H1 (cell line): Measurements from ENCODE around the gene PRDM15.

ENCODE experiments used
- BRCA1 ChIP-seq: IDR thresholded peaks from 2 replicates; pipeline ENCODE4 v1.6.1; 2012; ENCODE audit warnings: low read depth, low read length, improper control_type of control experiment
- CHD2 ChIP-seq: IDR thresholded peaks from 2 replicates; pipeline ENCODE4 v1.6.1; 2012; ENCODE audit warnings: low read length, improper control_type of control experiment
- EZH2 ChIP-seq: fragments of 200-600 bp; sonication (generic); IDR thresholded peaks from 2 replicates; pipeline ENCODE4 v1.7.1; 2012; ENCODE audit warnings: low read depth, mild to moderate bottlenecking, moderate library complexity, low read length, inconsistent platforms; ENCODE audit not compliant: severe bottlenecking
- HDAC6 ChIP-seq: IDR thresholded peaks from one replicate; pipeline ENCODE4 v1.7.1; 2012; ENCODE audit warnings: low read depth, mild to moderate bottlenecking, inconsistent platforms, low read length, moderate library complexity
- NRF1 ChIP-seq: IDR thresholded peaks from 2 replicates; pipeline ENCODE4 v1.6.1; 2011; ENCODE audit warnings: mild to moderate bottlenecking, low read depth, low read length, improper control_type of control experiment
- POLR2A ChIP-seq, 2 experiments: IDR thresholded peaks; 1 replicate in 1 of 2; 2 replicates in 1 of 2; pipeline ENCODE4 v1.6.1; 2011; ENCODE audit warnings: low read depth in 2 of 2, low read length in 2 of 2, mild to moderate bottlenecking in 2 of 2; ENCODE audit errors: control extremely low read depth in 1 of 2
- POLR2AphosphoS5 ChIP-seq: IDR thresholded peaks from 2 replicates; pipeline ENCODE4 v1.6.1; 2011; ENCODE audit warnings: low read depth, low read length
- RAD21 ChIP-seq, 2 experiments: IDR thresholded peaks in 1 of 2; conservative IDR thresholded peaks in 1 of 2; 2 replicates each; pipeline ENCODE4 v1.6.1; 2011; ENCODE audit warnings: low read depth in 2 of 2, low read length in 2 of 2, improper control_type of control experiment in 1 of 2, inconsistent platforms in 1 of 2, mild to moderate bottlenecking in 1 of 2, moderate library complexity in 1 of 2
- SP1 ChIP-seq: IDR thresholded peaks from 2 replicates; pipeline ENCODE4 v1.6.1; 2011; ENCODE audit warnings: low read depth, low read length
- TAF1 ChIP-seq: IDR thresholded peaks from 2 replicates; pipeline ENCODE4 v1.6.1; 2011; ENCODE audit warnings: mild to moderate bottlenecking, low read depth, low read length
- YY1 ChIP-seq: IDR thresholded peaks from 2 replicates; pipeline ENCODE4 v1.6.1; 2011; ENCODE audit warnings: low read depth, mild to moderate bottlenecking, low read length
- ZNF274 ChIP-seq: IDR thresholded peaks from 2 replicates; pipeline ENCODE4 v1.7.0; 2012; ENCODE audit warnings: low read length, borderline replicate concordance; ENCODE audit errors: extremely low read depth
- TF ChIP-seq, protein P1 (sequence below), 3 experiments: IDR thresholded peaks; 1 replicate in 2 of 3; 2 replicates in 1 of 3; pipeline versions ENCODE4 v1.5.1 to v1.6.1; 2011; ENCODE audit warnings: low read length in 3 of 3, mild to moderate bottlenecking in 3 of 3, inconsistent platforms in 2 of 3, low read depth in 1 of 3, moderate library complexity in 1 of 3; ENCODE audit not compliant: insufficient read depth in 1 of 3; ENCODE audit errors: control extremely low read depth in 1 of 3
- TF ChIP-seq, protein P2 (sequence below): IDR thresholded peaks from 2 replicates; pipeline ENCODE4 v1.6.1; 2011; ENCODE audit warnings: low read length, improper control_type of control experiment

DNA sequence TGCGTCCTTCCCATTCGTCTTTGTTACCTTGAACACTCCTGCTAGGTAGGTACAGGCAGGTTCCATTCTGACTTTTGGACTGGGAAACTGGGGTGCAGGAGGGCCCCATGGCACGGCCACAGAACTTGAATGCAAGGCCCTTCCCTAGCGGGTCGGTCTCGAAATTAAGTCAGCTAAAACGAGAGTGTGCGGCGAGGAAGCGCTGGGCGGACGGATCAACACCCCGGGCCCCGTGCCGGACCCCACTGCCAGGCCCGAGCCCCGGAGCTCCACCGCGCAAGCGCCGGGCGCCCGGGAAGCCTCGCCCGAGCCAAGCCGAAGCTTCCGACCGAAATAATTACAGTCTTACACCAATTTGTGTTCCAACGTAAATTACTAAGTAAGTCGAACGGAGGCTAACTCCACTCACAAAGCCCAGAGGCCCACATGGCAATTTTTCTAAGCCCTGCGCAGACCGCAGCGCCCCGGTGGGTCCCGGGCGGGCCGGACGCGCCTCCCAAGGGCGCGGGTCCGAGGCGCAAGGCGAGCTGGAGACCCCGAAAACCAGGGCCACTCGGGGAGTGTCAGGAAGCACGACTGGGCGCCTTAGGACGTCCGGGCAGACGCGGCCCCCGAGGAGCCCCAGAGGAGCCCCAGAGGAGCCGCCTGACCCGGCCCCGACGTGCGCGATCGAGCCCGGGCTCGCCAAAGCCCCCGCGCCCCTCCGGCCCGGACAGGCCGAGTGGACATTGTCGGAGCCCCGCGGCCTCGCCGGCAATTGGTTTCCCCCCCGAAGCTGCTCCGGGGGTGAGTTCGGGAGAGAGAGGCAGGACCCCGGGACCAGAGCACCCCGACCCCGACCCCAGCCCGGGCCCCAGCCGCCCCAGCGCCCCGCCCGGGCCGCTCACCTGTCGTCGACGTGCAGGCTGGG is 112.9 kb downstream of the PRDM15 start:
- TF ChIP-seq, protein P1, sequence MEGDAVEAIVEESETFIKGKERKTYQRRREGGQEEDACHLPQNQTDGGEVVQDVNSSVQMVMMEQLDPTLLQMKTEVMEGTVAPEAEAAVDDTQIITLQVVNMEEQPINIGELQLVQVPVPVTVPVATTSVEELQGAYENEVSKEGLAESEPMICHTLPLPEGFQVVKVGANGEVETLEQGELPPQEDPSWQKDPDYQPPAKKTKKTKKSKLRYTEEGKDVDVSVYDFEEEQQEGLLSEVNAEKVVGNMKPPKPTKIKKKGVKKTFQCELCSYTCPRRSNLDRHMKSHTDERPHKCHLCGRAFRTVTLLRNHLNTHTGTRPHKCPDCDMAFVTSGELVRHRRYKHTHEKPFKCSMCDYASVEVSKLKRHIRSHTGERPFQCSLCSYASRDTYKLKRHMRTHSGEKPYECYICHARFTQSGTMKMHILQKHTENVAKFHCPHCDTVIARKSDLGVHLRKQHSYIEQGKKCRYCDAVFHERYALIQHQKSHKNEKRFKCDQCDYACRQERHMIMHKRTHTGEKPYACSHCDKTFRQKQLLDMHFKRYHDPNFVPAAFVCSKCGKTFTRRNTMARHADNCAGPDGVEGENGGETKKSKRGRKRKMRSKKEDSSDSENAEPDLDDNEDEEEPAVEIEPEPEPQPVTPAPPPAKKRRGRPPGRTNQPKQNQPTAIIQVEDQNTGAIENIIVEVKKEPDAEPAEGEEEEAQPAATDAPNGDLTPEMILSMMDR (IDR thresholded peaks at IDR 0.05; ENCODE audit: control extremely low read depth in 1 of 3, insufficient read depth in 1 of 3, low read depth in 1 of 3, low read length in 3 of 3): no peak
- TF ChIP-seq BRCA1 (no peak), POLR2A (IDR thresholded peaks at IDR 0.05; ENCODE audit: control extremely low read depth in 1 of 2, low read depth in 2 of 2, low read length in 2 of 2) (no peak; a peak in 1 of 3 replicates), HDAC6 (no peak), EZH2 (peak; percentile 75), SP1 (no peak), POLR2AphosphoS5 (no peak), YY1 (no peak), RAD21 (IDR thresholded peaks at IDR 0.05 in 1 of 2, conservative IDR thresholded peaks at IDR 0.05 in 1 of 2; ENCODE audit: low read depth in 2 of 2, low read length in 2 of 2) (no peak), ZNF274 (no peak), NRF1 (peak; percentile 38), CHD2 (no peak), TAF1 (no peak)
- TF ChIP-seq, protein P2, sequence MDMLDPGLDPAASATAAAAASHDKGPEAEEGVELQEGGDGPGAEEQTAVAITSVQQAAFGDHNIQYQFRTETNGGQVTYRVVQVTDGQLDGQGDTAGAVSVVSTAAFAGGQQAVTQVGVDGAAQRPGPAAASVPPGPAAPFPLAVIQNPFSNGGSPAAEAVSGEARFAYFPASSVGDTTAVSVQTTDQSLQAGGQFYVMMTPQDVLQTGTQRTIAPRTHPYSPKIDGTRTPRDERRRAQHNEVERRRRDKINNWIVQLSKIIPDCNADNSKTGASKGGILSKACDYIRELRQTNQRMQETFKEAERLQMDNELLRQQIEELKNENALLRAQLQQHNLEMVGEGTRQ: no peak
